Spleen (tissue), 7 donors: ENCODE measurements around the gene RYR2.

Experiments used
- POLR2A ChIP-seq, 3 donors: fragments of 450-650 bp; IDR thresholded peaks; one replicate each; pipeline ENCODE4 v1.5.1; 2017; ENCODE audit warnings: antibody characterized with exemption in 3 of 3, mild to moderate bottlenecking in 1 of 3
- TF ChIP-seq, protein P1 (sequence below), 11 experiments: fragments of 200-600 bp in 7 of 11; fragments of 450-650 bp in 4 of 11; sonication (generic) in 4 of 11; IDR thresholded peaks in 8 of 11; conservative IDR thresholded peaks in 3 of 11; 1 replicate in 7 of 11; 2 replicates in 4 of 11; pipeline versions ENCODE4 v1.4.0 to v1.8.0; 2016 to 2021; ENCODE audit warnings: antibody characterized with exemption in 11 of 11, inconsistent platforms in 4 of 11, mild to moderate bottlenecking in 1 of 11
- donor health status: DM: no; HTN: no; CAD: no; lungs with moderate emphysema.
- donor health status: DM: no; HTN: no; CAD: no.
- donor health status: DM: no; HTN: no; CAD: no.

DNA sequence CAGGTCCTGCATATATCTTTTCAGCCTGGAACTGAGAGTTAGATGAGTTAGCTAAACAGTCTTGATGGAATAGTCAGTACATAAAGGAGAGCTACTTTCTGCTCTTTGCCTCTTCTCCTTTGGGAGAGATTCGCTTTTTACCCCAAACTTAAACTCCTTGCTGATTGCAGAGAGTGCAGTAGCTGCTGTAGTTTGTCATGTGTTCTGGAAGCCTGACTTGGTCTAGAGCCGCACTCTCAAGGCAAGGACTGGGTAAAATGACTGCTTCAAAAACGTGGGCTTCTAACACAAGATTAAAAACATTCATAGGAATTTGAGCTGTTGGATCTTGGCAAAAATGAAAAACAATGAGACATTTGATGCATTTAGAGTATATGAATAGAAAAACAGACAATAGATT is 351.6 kb downstream of the RYR2 start:
- TF ChIP-seq, protein P1, sequence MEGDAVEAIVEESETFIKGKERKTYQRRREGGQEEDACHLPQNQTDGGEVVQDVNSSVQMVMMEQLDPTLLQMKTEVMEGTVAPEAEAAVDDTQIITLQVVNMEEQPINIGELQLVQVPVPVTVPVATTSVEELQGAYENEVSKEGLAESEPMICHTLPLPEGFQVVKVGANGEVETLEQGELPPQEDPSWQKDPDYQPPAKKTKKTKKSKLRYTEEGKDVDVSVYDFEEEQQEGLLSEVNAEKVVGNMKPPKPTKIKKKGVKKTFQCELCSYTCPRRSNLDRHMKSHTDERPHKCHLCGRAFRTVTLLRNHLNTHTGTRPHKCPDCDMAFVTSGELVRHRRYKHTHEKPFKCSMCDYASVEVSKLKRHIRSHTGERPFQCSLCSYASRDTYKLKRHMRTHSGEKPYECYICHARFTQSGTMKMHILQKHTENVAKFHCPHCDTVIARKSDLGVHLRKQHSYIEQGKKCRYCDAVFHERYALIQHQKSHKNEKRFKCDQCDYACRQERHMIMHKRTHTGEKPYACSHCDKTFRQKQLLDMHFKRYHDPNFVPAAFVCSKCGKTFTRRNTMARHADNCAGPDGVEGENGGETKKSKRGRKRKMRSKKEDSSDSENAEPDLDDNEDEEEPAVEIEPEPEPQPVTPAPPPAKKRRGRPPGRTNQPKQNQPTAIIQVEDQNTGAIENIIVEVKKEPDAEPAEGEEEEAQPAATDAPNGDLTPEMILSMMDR (IDR thresholded peaks at IDR 0.05 in 8 of 11, conservative IDR thresholded peaks at IDR 0.05 in 3 of 11), result no peak
- TF ChIP-seq POLR2A (IDR thresholded peaks at IDR 0.05), result no peak
